NT2/D1 (cell line): ENCODE data around the gene PCSK1.

ENCODE experiments used
- SUZ12 ChIP-seq: IDR thresholded peaks from 2 replicates; pipeline ENCODE4 v1.6.1; 2011; ENCODE audit not compliant: insufficient read length, insufficient read depth; ENCODE audit errors: extremely low read depth
- YY1 ChIP-seq: IDR thresholded peaks from 2 replicates; pipeline ENCODE4 v1.6.1; 2011; ENCODE audit not compliant: insufficient read length, insufficient read depth
- ZNF274 ChIP-seq: IDR thresholded peaks from 2 replicates; pipeline ENCODE4 v1.6.1; 2011; ENCODE audit warnings: mild to moderate bottlenecking, low read depth, low read length

- TF ChIP-seq YY1 (no peak), ZNF274 (no peak), SUZ12 (no peak)
Measured at GRCh38 chr5:96459313-96460121, 26.5 kb upstream of the PCSK1 start.
